ENCODE results near the gene CAPN6.

DNA sequence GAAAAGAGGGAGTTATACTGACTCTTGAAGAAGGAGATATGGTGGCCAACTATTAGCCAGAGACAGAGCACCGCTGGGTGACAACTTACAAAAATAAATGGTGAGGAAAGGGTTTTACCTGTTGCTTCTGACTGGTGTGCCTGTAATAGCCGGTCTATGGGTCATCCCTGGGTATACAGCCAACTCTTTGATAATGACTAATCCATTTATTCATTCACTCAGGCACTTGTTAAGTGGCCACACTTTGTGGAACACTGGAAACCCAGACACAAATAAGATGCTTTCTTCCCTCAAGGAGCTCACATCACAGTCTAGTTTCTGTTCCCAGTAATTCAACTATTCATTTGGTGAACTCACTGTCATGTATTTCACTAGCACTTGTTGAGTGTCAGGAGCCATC lies 13.2 kb upstream of the CAPN6 start:
- TF ChIP-seq EP300 (IDR thresholded peaks at IDR 0.05) (no peak), CTCF (IDR thresholded peaks at IDR 0.05) (no peak), POLR2A (IDR thresholded peaks at IDR 0.05; ENCODE audit: low read depth) (no peak), POLR2AphosphoS5 (IDR thresholded peaks at IDR 0.05) (no peak)

Data from esophagus muscularis mucosa (tissue), 4 donors.